GM06990 (cell line): ENCODE measurements around the gene NLRC3.

ENCODE experiments used
- DNase-seq: peaks from one replicate; pipeline ENCODE4 v3.0.0-alpha.2; 2011; ENCODE audit not compliant: insufficient read length; ENCODE audit errors: extremely low read depth
- H3K27me3 ChIP-seq: replicated peaks from 2 replicates; pipeline ENCODE4 v1.6.0; 2011; ENCODE audit warnings: low read length; ENCODE audit not compliant: control insufficient read depth, insufficient read depth
- H3K36me3 ChIP-seq: 2 replicates; pipeline ENCODE4 v1.5.1; 2011; ENCODE audit warnings: low read length; ENCODE audit not compliant: control insufficient read depth, insufficient read depth
- H3K4me3 ChIP-seq: replicated peaks from 2 replicates; pipeline ENCODE4 v1.5.1; 2011; ENCODE audit warnings: low read depth, mild to moderate bottlenecking, control low read depth, low read length
- CTCF ChIP-seq: IDR thresholded peaks from 2 replicates; pipeline ENCODE4 v1.5.1; 2011; ENCODE audit warnings: low read length, control low read depth, mild to moderate bottlenecking, inconsistent platforms; ENCODE audit not compliant: insufficient read depth, poor library complexity, severe bottlenecking

Gene NLRC3

GRCh38 chr16:3599922-3600321 lies 22.7 kb upstream of the NLRC3 start:
- H3K4me3 ChIP-seq = no peak overlapping the region
- no peak for TF ChIP-seq CTCF
- no peaks in the 10 kb centered on the region for H3K27me3 ChIP-seq
- DNase-seq = no peak
- H3K36me3 ChIP-seq = peaks cover 20% of the 10 kb centered on the region

- no peak for TF ChIP-seq CTCF
- peaks cover 22% of the 10 kb centered on the region for H3K36me3 ChIP-seq
- DNase-seq = no peak
Measured at GRCh38 chr16:3599121-3599520, 21.9 kb upstream of the NLRC3 start.

GRCh38 chr16:3598236-3598635 lies 21.0 kb upstream of the NLRC3 start:
- DNase-seq = no peak
- peaks cover 21% of the 10 kb centered on the region for H3K36me3 ChIP-seq
- no peaks in the 10 kb centered on the region for H3K27me3 ChIP-seq
- no peak for TF ChIP-seq CTCF
- H3K4me3 ChIP-seq = no peak overlapping the region

More at GRCh38 chr16:3599121-3599520, 21.9 kb upstream of the NLRC3 start:
- H3K27me3 ChIP-seq = no peaks in the 10 kb centered on the region
- H3K4me3 ChIP-seq = no peak overlapping the region

GRCh38 chr16:3597676-3598075 lies 20.5 kb upstream of the NLRC3 start:
- H3K36me3 ChIP-seq = peaks cover 20% of the 10 kb centered on the region
- no peak overlapping the region for H3K4me3 ChIP-seq
- no peaks in the 10 kb centered on the region for H3K27me3 ChIP-seq
- DNase-seq = no peak
- TF ChIP-seq CTCF = no peak

- no peak for DNase-seq
Measured at GRCh38 chr16:3597226-3597625, 20.0 kb upstream of the NLRC3 start.

More at GRCh38 chr16:3597226-3597625, 20.0 kb upstream of the NLRC3 start:
- no peak for TF ChIP-seq CTCF
- peaks cover 22% of the 10 kb centered on the region for H3K36me3 ChIP-seq
- H3K27me3 ChIP-seq = no peaks in the 10 kb centered on the region
- no peak overlapping the region for H3K4me3 ChIP-seq
